ENCODE results near the gene UROD.
"Not testable (repeated sequence)": the region's sequence is repeated elsewhere in the genome, so short reads cannot be mapped to it uniquely, and the experiment has no call there.

Gene UROD

DNA sequence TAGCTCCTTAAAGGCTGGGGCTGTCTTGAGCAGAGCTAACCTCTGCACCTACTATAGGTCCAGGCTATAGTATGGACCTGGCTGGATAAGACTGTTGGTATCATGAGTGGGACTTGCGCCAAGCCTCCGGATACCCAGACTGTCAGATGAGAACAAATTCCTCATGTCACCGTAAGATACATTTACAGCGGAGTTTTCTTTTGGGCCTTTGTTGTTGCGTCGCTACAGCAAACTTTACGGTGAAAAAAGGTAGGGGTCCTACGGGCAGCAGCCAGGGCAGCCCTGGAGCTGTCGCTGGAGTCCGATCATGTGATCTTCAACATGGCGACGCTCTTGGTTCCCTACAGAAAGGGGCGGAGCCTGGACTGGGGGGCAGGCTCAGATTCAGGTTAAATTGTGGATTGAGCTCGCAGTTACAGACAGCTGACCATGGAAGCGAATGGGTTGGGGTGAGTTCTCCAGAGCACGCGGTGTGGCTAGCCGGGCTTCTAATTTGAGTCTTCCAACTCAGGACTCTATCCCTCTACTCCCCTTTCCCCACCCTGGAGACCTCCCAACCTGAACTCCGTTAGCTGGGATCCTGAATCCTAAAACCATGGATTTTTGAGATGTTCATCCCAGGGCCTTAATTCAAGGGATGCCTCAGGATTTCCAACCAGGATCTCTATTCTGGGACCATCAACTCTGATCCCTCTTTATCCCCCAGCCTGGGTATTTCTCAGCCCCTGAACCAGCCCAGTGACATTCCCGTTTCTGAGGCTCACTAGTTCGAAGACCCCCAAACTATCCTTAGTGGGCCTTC is at the start of gene UROD:
TSS of gene UROD (plus strand) at position 418 of the 802 bp plus-strand sequence. CDS start at position 430, 12 bp downstream.
- peak; percentile 98 for DNase-seq

DNA sequence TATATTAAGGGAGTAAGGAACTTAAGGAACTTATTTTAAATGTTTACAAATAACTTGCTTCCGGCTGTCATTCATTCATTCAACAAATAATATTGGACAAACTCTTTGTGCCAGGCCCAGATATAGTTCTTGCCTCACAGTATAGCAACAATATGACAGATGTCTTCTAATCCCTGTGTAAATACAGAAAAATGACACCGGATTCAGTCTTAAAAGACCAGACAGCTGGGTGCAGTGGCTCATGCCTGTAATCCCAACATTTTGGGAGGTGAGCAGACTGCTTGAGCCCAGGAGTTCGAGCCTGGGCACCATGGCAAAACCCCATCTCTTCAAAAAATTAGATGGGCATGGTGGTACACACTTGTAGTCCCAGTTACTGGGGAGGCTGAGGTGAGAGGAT is 49.3 kb upstream of the UROD start:
- DNase-seq, result peak; percentile 10

DNA sequence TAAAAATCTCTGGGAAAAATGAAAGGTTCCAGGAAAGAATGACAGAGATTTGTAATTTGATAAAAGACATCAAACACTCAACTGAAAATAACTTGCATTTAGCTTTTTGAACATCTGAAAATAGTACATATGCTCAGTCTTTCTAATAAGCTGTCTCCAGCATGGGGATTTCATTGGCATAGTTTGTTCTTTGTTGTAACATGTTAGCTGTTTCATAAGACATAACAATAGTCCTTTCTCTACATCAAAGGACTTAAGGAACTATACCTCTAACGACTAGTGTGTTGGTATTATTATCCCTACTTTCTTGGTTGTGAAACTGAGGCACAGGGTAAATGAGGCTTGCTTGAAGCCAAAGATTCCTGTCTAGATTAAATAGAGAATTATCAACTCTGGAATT is 47.7 kb upstream of the UROD start:
- no peak for DNase-seq

DNA sequence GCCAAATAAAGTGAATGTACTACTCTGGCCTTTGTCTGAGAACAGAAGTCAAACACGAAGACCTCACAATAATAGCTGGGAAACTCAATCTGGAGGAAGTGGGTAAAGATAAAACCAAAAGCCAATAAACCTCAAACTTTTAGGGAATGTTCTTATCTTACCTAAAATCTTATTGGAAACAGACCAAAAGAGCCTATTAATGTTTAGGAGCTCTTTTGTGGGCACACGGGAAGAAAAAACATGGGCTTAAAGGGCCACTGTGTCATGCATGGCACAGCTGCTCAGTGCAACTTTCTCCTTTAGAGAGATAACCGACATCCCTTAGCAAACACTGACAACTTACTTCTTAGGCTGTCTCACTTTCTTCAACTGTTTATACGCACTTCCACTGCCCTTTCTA is 41.7 kb upstream of the UROD start:
- DNase-seq, result no peak

DNA sequence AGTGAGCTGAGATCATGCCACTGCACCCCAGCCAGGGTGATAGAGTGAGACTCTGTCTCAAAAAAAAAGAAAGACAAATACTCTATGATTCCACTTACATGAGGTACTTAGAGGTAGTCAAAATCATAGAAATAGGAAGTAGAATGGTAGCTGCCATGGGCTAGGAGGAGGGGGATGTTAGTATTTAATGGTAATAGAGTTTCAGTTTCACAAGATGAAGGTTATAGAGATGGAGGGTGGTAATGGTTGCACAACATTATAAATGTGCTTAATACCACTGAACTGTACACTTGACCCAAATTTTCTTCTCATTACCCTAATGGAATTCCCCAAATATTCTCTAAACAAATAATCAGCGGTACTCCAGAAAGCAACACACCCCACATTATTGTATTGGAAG is 38.4 kb upstream of the UROD start:
- no peak for DNase-seq

DNA sequence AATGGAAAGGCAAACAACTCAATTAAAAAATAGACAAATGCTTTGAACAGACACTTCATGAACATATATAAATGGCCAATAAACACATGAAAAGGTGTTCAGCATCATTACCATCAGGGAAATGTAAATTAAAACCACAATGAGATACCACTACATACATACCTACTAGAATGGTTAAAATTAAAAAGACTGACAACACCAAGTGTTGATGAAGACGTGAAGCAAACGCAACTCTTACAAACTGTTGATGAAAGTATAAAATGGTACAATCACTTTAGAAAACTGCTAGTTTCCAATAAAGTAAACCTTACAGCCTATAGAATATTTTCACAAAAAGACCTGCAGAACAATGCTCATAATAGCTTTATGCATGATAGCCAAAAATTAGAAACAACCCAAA is 35.8 kb upstream of the UROD start:
- DNase-seq, result no peak

DNA sequence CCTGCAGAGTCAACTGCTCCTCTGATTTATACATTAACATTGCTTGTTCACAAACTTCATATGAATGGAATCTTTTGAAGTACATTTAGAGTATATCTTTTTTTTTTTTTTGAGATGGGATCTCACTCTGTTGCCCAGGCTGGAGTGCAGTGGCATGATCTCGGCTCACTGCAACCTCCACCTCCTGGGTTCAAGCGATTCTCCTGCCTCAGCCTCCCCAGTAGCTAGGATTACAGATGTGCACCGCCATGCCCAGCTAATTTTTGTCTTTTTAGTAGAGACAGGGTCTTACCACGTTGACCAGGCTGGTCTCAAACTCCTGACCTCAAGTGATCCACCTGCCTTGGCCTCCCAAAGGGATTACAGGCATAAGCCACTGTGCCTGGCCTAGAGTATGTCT is 34.7 kb upstream of the UROD start:
- not testable (repeated sequence) for DNase-seq

DNA sequence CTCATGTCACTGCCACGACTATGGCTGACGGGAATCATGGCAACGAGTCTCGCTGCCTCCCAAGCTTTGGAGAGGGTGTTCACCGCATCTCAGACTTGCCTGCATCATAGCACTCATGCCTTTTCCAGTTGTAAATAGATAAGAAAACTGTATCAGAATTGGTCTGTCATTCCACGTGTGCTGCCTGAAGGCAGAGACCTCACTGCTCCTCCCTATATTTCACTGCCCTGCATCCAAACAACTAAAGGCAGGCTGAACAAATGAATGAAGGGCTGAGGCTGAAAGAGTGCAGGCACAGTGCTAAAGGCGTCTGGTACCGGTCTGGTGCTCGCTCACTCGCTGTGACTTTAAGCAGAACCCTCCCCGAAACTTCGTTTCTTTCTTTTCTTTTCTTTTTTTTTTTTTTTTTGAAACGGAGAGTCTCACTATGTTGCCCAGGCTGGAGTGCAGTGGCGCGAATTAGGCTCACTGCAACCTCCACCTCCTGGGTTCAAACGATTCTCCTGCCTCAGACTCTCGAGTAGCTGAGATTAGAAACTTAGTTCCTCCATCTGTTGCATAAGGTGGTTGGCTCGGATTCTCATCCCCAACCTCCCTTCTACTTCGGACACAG is 26.2 kb upstream of the UROD start:
- no peak for DNase-seq

DNA sequence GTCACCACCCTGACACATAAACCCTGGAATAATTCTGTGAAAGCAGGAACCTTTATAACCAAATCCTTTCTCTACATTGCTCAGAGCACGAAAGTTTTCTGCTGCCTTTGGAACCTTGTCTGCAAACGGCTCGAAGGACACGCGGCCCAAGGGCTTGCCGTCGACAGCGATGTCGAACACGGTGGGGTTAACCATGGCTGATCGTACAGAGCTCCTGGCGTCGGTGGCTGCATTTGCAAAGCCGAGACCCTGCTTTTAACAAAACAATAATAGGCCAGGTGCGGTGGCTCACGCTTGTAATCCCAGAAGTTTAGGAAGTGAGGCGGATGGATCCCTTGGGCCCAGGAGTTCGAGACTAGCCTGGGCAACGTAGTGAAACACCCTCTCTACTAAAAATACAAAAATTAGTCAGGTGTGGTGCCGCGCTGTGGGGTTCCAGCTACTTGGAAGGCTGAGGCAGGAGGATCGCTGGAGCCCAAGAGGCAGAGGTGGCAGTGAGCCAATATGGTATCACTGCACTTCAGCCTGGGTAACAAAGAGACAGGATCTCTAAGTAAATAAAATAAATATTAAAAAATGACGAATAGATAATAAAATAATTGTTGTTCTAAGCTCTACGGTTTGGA is 23.4 kb upstream of the UROD start:
- no peak for DNase-seq

DNA sequence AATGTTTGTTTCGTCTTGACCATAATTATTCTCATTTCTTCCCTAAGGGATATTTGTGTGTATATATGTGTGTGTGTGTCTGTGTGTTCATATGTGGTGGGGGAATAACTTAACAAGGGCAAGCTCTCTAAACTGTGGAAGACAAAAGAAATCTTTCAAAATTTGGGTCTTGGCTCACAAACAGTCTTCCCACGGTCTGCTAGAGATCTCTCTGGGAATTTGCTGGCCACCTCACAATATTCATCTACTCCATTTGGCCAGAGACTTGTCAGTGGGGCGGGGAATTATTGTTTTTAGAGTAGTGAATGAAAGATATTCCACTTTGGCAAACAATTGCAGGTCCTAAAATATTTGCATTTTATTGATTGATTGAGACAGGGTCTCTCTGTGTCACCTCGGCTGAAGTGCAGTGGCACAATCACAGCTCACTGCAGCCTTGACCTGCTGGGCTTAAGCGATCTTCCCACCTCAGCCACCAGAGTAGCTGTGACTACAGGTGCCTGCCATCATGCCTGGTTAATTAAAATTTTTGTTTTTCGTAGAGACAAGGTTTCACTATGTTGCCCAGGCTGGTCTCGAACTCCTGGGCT is 17.6 kb upstream of the UROD start:
- DNase-seq, result no peak

DNA sequence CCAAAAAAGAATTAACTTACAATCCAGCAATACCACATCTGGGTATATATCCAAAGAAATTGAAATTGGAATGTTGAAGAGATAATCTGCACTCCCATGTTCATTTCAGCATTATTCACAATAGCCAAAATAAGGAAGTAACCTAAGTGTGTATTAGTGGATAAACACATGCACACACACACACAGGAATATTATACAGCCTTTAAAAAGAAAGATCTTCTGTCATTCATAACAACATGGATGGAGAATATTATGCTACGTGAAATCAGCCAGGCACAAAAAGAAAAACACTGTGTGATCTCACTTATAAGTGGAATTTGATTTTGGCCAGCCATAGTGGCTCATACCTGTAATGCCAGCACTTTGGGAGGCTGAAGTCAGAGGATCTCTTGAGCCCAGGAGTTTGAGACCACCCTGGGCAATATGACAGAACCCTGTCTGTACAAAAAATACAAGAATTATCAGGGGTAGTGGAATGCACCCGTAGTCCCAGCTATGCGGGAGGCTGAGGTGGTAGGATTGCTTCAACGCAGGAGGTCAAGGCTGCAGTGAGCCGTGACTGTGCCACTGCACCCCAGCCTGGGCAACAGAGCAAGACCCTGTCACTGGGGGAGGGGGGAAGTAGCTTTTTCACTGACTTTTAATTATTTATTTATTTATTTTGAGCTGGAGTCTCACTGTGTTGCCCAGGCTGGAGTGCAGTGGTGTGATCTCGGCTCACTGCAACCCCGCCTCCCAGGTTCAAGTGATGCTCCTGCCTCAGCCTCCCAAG is 16.4 kb upstream of the UROD start:
- no peak for DNase-seq

DNA sequence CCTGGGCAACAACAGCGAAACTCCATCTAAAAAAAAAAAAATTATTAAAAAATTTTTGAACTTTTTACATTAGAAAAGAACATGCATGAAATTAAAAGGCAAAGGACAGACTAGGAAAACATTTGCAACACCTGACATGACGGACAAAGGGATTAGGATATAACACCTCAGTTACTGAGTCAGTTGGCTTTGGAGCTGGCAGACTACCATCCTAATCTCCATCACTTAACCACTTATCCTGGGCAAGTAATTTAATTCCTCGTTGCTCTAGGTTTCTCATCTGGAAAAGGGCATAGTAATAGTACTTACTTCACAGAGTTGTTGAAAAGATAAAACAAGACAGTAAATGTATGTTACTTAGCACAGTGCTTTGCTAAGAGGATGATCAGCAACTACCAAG is 12.8 kb upstream of the UROD start:
- no peak for DNase-seq

DNA sequence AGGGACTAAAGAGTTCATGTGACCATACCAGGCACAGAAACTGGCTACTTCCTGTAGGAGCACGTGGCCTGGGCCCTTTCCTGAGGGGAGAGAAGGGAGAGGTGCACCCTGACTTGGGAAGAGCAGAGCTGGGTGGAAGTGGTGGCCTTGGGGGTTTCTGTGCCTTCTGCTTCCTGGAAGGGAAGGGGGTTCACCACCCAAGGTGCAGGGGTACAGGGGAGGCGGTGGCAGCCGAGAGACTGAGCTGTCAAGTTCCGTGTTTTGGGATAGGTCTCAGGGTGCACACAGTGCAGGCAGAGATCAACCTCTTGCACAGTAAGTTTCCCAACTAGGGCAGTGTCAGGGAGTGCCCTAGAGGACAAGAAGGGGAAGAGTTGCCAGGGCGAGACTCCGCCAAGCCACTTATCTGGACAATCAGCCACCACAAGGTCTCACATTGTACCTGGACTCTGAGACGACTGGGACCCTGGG is 11.0 kb upstream of the UROD start:
- no peak for DNase-seq

DNA sequence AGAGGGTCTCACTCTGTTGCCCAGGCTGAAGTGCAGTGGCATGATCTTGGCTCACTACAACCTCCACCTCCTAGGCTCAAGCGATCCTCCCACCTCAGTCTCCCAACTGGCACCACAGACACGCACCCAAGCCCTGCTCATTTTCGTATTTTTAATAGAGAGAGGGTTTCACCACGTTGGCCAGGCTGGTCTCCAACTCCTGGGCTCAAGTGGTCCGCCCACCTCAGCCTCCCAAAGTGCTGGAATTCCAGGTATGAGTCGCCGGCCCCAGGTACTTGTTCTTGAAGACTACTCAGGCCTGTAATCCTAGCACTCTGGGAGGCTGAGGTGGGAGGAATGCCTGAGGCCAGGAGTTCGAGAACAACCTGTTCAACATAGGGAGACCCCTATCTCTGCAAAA is 10.5 kb upstream of the UROD start:
- not testable (repeated sequence) for DNase-seq

DNA sequence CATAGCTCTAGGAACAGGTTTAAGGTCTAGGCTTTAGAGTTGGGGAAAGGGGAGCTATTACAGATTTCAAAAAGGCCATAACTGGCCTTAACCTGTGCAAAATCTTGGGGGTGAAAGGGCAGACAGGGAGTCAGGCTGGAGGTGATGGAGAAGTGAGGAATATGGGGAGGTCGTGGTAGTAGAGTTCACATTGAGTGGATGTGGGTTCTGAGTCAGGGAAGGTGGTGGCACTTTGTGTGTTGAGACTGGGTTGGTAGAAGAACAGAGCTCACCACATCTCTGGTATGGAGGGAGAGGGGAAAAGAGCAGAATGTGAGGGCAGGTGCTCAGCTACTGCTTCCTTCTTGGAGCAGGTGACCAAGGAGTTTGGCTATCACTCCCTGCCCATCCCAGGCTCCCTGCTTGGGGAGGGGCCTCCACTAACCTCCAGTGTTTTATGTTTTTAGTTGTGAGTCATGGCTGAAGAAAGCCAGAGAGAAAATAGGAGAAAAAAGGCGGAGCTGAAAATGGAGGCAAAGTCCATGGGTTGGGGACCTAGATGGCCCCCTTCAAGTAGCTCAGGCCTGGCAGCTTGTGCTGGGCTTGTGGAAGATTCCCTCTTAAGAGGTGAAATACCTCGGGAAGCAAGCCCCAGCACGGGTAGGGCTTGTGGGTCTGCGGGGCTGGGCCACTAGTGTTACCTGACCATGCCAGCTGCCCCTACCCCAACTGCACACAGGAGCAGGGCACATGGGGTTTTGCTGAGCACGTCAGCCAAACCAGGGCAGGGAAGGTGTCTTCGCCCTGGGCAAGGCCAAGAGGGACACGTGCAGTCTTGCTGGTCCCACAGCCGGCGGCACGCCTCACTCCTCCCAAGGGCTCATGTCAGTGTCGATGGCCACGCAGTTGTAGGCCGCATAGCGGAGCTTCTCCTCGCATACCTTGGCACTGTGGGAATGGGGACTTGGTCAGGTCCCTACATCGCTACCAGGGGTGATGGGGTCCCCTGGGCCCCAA is 9.1 kb upstream of the UROD start:
- DNase-seq, result no peak

DNA sequence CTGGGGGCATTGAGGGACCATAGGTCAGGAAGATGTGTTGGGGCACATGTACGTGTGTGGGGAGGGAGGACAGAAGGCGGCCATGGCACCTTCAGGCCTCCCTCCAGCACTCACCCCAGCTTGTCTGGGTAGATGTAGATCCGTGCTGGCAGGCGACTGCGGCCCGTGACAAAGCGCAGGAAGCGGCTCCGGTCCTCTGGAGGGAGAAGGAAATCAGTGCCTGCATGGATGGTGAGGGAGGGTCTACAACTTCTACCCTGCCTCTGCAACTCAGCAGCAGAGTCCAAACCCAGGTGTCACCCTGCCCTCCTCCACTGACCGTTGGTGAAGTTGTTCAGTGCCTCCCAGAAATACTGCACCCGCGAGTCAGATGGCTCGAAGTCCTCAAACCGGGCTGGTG is 8.3 kb upstream of the UROD start:
- DNase-seq, result no peak

DNA sequence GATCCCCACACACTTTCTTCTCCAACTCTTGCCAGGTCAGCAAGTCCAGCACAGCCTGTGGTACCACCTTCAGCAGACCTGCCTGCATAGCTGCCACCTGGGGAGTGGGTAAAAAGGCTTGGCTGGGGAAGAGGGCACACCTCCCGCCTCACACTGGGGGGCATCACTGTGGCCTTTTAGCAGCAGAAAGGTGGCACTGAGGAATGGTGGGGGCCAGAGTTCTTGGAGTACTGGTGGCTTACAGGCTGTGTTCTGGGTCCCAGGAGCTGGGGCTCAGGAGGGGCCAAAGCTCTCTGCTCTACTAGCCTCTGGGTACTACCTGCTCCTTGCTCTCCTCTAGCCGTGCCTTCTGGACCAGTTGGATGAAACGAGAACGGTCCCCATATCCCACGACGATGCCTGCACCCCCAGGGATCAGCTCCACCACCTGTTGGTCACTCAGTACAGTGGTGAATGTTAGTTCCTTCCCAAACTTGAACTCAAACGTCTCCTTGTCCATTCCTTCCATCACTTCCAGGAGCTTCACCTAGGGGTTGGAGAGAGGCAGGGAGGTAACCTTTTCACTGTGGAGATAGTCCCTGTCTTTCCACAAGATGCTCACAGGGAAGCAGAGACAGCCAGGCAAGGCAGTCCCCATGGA is 7.7 kb upstream of the UROD start:
- no peak for DNase-seq

DNA sequence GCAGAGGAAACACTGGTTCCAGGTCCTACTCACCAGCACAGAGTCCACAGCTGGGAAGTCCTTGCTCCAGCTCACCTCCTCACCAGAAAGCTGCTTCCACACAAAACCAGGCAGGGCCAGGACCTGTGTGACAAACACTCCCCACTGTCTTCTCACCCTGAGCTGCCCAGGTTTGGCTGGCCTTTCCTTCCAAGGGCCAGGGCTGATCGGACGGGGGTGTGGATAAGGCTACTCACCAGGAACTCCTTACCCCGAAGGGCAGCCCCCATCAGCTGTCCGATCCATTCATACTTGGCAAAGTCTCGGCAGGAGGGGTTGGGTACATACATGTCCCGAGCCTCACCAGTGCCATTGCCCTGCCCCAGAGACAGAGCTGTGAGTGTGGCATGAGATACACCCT is 6.3 kb upstream of the UROD start:
- no peak for DNase-seq

DNA sequence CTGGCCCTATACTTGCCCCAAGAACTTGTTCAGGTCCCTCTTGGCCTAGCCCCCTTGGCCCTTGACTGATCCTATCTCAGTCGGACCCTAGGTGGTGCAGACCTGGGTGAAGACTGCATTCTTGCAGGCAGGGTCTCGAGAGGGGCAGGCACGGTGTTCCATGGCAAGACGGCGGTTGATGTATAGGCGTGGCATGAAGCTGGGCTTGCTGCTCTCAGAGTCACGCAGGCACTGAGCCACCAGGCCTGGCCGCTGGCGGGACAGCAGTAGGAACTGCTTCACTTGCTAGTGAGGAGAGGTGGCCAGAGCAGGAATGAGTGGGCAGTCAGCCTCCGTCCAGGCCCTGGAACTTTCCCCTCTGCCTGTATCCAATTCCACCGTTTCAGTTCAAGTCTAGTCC is 4.7 kb upstream of the UROD start:
- no peak for DNase-seq

DNA sequence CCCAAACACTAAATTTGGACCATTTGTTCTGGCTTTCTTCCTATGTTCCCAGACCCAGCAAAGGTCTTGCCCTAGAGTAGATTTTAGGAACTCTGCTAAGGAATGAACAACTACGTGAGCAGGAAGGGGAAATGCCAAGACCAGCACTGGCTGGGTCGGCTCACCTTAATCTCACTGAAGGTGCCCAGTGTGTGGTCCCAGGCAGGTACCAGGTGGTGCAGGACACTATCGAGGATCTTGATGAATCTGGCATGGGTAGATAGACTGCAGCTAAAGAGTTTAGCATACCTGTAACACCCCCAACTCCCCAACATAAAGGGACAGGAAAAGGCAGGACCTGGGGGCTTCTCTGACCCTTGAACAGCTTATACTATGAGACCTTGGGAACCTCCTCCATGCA is 4.0 kb upstream of the UROD start:
- DNase-seq, result no peak

DNA sequence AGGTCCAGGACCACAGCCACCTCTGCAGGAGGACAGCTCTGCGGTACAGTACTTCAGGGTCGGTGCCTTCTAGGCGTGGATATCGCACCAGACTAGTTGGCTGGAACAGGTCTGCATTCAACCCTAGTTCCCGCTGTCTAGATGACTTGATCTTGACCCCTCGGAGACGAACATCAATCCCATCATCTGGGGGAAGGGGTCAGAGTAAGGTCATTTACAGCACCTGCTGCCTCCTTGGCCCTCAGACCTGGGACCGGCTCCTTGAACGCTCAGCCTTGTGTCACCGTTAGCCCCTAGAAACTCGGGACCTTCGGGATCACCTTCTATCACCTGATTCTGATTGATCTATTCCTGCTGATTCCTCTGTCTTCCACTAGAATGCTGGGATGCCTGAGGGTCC is 3.5 kb upstream of the UROD start:
- no peak for DNase-seq
